ENCODE data around the gene SLC47A2.
"Not testable (repeated sequence)": the region's sequence is repeated elsewhere in the genome, so short reads cannot be mapped to it uniquely, and the experiment has no call there.

Gene SLC47A2

DNA sequence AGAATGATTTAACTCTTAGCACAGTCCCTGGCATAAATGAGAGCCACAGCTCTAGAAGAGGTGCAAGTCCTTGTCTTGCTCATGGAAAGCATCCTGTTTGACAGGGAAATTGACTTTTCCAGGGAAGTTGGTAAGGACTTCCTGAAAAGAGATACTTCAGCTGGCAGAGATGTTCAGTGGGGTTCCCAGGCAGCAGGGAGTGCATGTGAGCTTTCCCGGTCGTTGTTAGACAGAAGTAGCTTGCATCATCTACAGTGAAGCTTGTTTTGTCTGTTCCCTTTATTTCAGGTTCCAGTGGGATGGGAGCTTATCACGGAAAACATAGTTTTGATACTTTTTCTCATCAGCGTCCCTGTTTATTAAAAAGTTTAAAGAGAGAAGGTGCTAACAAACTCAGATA, 45.0 kb downstream of the SLC47A2 start:
- in situ Hi-C loops (cut with HindIII; ENCODE audit: low sequenced_read_pairs) = no loop called here

- in situ Hi-C loops (cut with HindIII; ENCODE audit: low sequenced_read_pairs) = no loop called here
Observed at GRCh38 chr17:19670908-19671307, 45.5 kb downstream of the SLC47A2 start.

- in situ Hi-C loops (cut with HindIII; ENCODE audit: low sequenced_read_pairs) = not testable (repeated sequence)
Observed at GRCh38 chr17:19669680-19670079, 46.7 kb downstream of the SLC47A2 start.

DNA sequence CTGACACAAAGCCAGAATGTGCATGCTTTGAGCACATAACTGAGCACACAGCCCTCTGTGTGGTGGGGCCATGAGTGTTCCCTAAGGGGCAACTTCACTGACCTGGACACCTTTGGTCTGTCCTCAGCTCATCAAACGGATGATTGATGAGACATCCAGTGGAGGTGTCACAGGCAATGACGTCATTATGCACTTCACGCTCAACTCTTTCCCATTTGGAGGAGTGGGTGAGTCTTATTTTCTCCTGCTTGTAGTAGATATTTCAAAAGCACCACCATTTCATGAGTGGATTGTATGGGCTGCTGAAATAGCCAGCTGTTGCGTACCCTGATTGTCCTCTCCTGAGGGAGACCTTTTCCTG, 51.6 kb downstream of the SLC47A2 start:
- in situ Hi-C loops (cut with HindIII; ENCODE audit: low sequenced_read_pairs) = no loop called here

DNA sequence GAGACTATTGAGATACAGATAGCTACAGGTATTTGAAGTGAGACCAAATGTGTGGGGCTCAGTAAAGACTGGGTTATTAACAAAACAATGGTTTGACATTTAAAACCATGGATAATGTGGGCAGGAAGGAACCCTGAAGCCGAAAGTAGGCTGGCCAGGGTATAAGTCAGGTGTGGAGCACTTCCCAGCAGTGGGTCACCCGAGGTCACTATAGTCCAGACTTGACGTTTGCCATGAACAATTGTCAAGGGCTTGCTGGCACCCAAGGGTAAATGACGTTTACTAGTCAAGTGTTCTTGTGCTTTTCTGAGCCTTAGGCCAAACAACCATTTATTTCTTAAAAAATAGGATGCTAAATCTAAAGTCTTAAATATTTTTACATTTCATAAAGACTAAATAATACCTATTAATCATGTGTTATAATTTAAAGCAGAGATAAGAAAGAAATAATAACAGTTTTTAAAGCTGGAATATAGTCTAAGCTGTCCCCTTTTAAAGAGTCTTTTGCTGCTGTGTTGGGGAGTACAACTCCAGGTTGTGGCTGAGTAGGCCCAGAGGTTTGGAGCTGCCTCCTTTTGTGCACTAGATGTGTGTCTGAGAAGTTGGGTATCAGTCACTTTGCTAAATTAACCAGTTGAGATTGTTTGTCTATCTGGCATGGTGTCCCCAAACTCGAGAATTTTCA, 52.1 kb downstream of the SLC47A2 start:
- in situ Hi-C loops (cut with HindIII; ENCODE audit: low sequenced_read_pairs) = no loop called here

DNA sequence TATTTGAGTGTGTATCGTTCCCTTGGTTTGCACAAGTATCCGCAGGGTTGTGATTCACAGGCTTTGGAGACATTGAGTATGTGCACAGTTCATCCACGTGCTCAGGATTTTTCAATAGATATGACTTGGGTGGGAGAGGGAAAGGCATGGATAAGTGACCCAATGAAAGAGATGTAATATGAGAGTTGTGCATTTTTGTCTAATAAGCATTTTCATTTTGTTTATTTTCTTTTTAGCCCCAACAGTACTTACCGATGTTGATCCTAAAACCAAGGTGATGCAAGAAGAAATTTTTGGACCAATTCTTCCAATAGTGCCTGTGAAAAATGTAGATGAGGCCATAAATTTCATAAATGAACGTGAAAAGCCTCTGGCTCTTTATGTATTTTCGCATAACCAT, 53.3 kb downstream of the SLC47A2 start:
- in situ Hi-C loops (cut with HindIII; ENCODE audit: low sequenced_read_pairs) = no loop called here

DNA sequence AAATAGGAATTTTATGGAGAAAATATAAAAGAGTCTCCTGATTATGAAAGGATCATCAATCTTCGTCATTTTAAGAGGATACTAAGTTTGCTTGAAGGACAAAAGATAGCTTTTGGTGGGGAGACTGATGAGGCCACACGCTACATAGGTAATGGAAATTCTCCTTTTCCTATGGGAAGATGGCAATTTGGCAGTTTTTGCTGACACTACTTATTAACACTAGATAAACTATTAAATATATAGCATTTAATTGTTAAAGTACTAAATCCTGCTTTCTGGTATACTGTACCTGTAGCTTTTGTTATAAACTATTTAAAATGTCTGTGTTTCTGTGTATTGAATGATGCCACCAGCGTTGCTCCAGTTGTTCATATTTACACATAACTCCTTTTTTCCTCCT, 55.3 kb downstream of the SLC47A2 start:
- in situ Hi-C loops (cut with HindIII; ENCODE audit: low sequenced_read_pairs) = no loop called here

GRCh38 chr17:19660219-19660870, 56.0 kb downstream of the SLC47A2 start:
- in situ Hi-C loops (cut with HindIII; ENCODE audit: low sequenced_read_pairs) = no loop called here

DNA sequence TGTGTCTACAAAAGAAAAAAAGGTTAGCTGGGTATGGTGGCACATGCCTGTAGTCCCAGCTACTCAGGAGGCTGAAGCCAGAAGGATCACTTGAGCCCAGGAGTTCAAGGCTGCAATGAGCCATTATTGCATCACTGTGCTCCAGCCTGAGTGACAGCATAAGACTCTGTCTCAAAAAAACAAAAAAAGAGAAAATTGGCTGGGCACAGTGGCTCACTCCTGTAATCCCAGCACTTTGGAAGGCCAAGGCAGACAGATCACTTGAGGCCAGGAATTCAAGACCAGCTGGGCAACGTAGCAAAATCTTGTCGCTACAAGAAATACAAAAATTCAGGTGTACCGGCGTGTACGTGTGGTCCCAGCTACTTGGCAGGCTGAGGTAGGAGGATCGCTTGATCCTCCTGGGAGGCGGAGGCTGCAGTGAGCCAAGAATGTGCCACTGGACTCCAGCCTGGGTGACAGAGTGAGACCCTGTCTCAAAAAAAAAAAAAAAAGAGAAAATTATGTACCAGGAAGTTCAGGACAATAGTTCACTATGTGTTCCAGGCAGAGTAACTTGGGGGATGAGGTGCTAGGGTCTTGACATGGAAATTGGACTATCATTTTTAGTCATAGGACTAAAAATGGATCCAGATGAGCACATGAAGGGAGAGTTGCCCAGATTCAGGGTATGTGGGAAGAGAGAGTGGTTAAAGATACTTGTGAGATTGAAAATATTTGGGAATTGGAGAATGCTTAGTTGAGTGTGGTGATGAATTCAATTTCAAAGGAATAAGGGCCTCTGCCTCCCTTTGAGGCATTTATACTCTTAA, 56.8 kb downstream of the SLC47A2 start:
- in situ Hi-C loops (cut with HindIII; ENCODE audit: low sequenced_read_pairs) = no loop called here

- in situ Hi-C loops (cut with HindIII; ENCODE audit: low sequenced_read_pairs) = no loop called here
Observed at GRCh38 chr17:19656851-19657581, 59.4 kb downstream of the SLC47A2 start.

DNA sequence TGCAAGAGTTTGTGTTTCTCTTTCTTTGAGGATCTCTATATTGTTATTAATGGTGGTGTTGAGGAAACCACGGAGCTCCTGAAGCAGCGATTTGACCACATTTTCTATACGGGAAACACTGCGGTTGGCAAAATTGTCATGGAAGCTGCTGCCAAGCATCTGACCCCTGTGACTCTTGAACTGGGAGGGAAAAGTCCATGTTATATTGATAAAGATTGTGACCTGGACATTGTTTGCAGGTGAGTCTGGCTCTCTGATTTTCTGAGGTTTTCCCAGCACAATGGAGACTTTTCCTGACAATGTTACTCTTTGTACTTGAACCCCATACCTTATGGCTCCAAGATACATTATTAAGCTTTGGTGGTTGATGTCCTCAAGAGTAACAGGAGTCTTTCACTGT, 60.0 kb downstream of the SLC47A2 start:
- in situ Hi-C loops (cut with HindIII; ENCODE audit: low sequenced_read_pairs) = no loop called here

DNA sequence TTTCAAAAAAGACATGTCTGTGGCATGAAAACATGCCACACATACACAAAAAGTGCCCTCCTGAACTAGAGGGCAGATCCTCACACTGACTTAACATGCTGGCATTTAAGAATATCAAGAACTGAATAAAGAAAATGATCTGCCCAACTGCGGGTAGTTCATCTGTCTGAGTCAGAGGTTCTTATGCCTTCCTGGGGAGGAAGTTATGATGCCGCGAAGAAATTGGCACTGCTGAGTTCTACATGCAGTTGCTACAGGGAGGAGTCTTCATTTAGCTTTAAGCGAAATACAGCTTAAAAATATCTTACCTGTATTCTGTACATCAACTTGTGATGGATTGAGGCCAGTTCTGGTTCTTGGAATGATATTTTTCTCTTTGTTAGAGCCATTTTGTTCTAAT, 61.5 kb downstream of the SLC47A2 start:
- in situ Hi-C loops (cut with HindIII; ENCODE audit: low sequenced_read_pairs) = no loop called here

DNA sequence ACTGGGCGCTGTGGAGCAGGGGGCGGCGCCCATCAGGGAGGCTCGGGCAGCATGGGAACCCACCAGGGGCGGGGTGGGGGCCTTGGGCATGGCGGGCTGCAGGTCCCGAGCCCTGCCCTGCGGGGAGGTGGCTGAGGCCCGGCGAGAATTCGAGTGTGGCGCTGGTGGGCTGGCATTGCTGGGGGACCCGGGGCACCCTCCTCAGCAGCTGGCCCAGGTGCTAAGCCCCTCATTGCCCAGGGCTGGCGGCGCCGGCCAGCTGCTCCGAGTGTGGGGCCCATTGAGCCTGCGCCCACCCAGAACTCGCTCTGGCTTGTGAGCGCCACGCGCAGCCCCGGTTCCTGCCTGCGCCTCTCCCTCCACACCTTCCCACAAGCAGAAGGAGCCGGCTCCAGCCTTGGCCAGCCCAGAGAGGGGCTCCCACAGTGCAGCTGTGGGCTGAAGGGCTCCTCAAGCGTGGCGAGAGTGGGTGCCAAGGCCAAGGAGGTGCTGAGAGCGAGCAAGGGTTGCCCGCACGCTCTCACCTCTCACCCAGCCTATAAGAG, 62.0 kb downstream of the SLC47A2 start:
- in situ Hi-C loops (cut with HindIII; ENCODE audit: low sequenced_read_pairs) = no loop called here

DNA sequence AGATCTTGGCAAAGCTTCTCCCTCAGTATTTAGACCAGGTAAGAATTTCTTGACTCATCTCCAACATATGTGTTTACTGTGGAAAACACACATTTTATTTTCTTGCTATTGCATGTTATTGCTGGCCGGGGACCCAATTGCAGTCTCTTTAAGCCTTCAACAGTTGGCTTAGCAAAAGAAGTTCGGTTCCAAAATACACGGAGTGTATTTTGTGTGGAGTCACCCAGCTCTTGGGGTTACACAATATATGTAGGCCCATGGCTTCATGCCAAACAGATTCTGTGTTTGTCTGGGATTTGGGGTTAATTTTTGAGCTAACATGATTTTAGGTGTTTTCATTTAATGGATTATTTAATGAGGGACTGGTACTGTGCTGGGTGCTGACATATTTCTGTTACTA, 63.8 kb downstream of the SLC47A2 start:
- in situ Hi-C loops (cut with HindIII; ENCODE audit: low sequenced_read_pairs) = no loop called here

GRCh38 chr17:19651451-19652238, 64.7 kb downstream of the SLC47A2 start:
- in situ Hi-C loops (cut with HindIII; ENCODE audit: low sequenced_read_pairs) = no loop called here

DNA sequence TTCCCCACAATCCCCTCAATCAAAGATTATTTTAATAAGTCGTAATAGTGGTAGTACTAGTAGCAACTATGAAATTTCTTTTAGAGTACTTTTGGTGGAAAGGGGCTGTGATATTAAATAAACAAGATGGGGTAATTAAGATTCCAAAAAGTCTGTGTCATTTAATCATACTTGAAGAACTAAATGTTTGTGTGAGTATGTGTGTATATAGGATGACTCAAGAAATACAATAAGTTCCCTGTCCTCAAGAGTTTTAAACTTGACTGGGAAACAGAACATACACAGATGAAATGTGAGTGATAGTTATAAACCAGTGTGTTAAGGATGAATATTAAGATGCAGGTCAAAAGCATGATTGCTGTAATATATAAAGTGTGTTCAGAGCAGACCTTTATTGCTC, 65.6 kb downstream of the SLC47A2 start:
- in situ Hi-C loops (cut with HindIII; ENCODE audit: low sequenced_read_pairs) = no loop called here

GRCh38 chr17:19649274-19649541, 67.2 kb downstream of the SLC47A2 start:
- in situ Hi-C loops (cut with HindIII; ENCODE audit: low sequenced_read_pairs) = no loop called here

DNA sequence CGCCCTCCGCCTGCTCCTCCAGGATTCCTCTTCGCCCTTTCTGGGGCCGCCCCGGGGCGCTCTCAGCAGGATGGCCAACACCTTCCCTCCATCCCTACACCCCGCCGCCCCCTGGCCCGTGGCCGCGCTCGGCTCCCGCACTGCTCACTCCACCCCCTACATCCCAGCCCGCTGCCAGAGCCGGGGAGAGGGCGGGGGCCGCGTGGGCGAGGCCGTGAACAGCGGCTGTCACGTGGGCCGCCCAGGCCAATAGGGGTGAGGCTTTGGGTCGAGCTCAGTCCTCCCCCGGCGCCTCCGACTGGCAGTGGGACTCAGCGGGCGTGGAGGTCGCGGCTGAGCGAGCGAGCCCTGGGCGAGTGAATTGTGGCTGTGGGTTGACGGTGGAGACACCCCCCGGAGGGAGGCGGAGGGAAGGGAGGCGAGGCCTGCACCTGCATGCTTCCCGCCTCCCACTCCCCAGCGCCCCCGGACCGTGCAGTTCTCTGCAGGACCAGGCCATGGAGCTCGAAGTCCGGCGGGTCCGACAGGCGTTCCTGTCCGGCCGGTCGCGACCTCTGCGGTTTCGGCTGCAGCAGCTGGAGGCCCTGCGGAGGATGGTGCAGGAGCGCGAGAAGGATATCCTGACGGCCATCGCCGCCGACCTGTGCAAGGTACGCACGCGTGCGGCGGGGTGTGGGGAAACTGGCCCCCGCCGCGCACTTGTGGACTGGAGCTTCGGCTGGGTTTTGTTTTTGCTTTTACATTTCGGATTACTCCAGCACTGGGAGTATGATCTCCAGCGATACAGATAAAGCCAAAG, 67.7 kb downstream of the SLC47A2 start, which contains the start of gene ALDH3A2:
ALDH3A2 (plus strand) TSS at position 277 of the 799 bp plus-strand sequence; CDS start at position 498, 221 bp downstream.
- in situ Hi-C loops (cut with HindIII; ENCODE audit: low sequenced_read_pairs) = no loop called here

DNA sequence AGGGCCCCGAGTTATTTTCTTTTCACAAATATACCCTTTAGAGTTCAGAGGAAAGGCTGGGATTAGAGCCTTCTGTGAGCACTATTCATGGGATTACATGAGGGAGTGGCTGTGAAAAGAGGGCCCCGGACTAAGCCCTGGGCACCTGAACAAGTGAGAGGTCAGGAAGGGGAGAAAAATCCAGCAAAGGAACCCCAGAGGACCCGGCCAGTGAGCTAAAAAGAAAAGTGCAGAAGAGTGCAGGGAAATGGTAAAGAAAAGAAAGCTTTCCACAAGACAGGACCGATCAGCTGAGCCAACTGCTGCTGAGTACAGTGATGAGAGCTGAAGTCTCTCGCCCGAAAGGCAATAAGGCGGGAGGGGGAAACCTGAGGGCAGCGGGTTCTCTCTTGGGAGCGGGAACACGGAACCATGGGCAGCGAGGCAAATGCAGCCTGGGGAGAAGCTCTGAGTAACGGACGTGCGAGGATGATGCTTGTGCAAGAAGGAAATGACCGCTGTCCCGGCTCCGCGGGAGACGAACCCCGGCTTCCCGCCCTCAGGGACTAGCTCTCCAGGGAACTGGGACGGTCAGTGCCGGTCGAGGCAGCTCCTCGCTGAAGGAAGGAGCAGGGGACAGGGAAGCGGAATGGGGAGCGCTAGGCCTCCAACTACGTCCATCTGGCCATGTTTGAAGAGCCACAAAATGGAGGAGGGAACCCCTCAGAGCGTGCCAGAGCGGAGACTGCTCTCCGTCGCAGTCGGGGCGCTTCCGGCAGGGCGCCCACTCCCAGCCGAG, 68.5 kb downstream of the SLC47A2 start:
- in situ Hi-C loops (cut with HindIII; ENCODE audit: low sequenced_read_pairs) = no loop called here

All from DLD1 (cell line).